GM10266 (cell line): Measurements from ENCODE around the gene HAUS3.

ENCODE experiments used
- DNase-seq: peaks from one replicate; pipeline ENCODE4 v3.0.0; 2012; ENCODE audit errors: extremely low spot score
- TF ChIP-seq, protein P1 (sequence below): IDR thresholded peaks from 2 replicates; pipeline ENCODE4 v1.5.1; 2012; ENCODE audit warnings: mild to moderate bottlenecking, low read depth; ENCODE audit not compliant: control insufficient read depth, insufficient read depth; ENCODE audit errors: missing control alignments

Gene HAUS3

GRCh38 chr4:2269206-2269531, 27.2 kb upstream of the HAUS3 start:
- DNase-seq, result no peak
- TF ChIP-seq, protein P1, sequence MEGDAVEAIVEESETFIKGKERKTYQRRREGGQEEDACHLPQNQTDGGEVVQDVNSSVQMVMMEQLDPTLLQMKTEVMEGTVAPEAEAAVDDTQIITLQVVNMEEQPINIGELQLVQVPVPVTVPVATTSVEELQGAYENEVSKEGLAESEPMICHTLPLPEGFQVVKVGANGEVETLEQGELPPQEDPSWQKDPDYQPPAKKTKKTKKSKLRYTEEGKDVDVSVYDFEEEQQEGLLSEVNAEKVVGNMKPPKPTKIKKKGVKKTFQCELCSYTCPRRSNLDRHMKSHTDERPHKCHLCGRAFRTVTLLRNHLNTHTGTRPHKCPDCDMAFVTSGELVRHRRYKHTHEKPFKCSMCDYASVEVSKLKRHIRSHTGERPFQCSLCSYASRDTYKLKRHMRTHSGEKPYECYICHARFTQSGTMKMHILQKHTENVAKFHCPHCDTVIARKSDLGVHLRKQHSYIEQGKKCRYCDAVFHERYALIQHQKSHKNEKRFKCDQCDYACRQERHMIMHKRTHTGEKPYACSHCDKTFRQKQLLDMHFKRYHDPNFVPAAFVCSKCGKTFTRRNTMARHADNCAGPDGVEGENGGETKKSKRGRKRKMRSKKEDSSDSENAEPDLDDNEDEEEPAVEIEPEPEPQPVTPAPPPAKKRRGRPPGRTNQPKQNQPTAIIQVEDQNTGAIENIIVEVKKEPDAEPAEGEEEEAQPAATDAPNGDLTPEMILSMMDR, result no peak

DNA sequence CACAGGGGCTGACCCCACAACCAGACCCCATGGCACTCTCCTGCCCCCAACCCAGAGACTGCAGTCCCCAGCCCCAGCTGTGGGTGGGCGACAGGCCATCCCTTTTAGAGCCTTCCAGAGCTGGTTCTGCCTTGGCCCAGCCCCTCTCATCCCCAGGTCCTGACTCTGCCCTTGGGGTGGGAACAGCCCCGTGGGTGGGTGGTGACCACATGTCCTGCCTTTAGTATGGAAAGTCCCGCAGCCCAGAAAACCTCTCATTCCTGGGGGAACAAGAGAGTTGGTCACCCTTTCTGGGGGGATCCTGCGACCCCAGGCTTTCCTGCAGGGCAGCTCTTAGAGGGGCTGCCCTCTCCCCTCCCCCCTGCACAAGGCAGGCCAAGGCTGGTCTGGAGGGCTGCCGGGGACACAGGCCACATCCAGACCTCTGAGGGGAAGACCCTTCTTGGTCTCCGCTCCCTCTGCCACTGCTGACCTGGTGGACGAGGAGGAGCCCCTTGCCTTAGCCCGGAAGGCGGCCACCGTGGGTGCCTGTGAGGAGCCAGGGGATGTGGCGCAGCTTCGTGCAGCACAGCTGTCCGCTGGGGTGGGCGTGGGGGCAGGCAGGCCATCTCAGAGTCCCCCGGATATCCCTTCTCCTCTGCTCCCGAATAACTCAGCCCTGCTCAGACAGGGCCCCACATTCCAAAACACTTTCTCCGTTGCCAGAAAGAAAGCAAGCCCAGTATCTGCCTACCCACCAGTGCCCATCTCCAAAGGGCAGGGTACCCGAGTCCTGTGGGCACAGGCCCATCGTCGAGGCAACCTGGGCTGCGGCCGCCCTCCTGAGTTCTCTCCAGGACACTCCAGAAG, 26.7 kb upstream of the HAUS3 start:
- no peak for DNase-seq
- TF ChIP-seq, protein P1, result no peak

DNA sequence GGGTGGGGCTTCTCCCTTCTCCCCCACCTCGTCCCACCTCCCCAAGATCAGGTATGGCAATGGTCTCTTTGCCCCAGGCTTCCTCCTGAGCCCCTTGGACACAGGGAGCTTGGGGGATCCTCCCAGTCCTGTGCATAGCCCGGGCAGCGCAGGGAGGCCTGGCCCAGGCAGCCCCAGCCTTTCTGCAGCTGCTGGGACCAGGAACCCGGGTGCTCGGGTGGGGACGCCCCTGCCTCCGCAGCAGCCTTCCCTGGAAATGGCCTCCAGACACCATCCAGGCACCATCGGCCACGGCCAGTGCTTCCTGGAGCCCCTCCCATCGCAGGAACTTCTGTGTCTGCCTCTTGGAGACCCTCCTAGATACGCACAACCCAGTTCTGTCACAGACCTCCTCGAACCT, 25.9 kb upstream of the HAUS3 start:
- TF ChIP-seq, protein P1, result no peak

GRCh38 chr4:2267320-2267811, 25.4 kb upstream of the HAUS3 start:
- DNase-seq, result no peak
- TF ChIP-seq, protein P1, result no peak

More for the DNA sequence above, 25.9 kb upstream of the HAUS3 start:
- DNase-seq, result no peak

DNA sequence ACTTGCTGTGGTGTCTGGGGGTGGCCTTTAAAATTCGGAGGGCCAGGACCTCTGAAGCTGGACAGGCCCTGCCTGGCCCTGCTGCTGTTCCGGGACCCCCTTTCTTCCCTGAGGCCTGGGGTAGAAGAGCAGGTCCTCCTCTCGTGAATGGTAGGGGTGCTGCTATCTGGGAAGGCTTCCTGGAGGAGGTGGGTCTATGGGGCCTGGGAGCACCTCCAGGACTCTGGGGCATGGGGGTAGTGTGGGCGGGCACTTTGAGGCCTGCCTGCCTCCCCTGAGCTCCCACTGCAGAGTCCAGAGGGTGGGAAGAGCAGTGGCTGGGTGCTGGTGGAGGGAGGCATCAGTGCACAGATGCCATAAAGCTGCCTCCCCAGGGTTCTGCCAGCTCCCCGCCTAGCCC, 24.9 kb upstream of the HAUS3 start:
- TF ChIP-seq, protein P1, result no peak
- DNase-seq, result no peak

GRCh38 chr4:2266181-2266580, 24.3 kb upstream of the HAUS3 start:
- DNase-seq, result no peak
- TF ChIP-seq, protein P1, result no peak
